HepG2 (cell line): Measurements from ENCODE around the gene C11orf71. TPM values are rescaled to one million over a fixed set of nuclear protein-coding genes. Genes with fewer than 3 reads are reported as not detected.

Source experiments
- AKNA ChIP-seq: sonication (generic); formaldehyde crosslinking; IDR thresholded peaks from 2 replicates; pipeline ENCODE4 v1.4.0; 2020; ENCODE audit warnings: missing genetic modification reagents, borderline replicate concordance
- CBX1 ChIP-seq: IDR thresholded peaks from one replicate; pipeline ENCODE4 v1.6.1; 2016; ENCODE audit warnings: antibody characterized with exemption, low read depth
- NKX3-1 ChIP-seq: sonication (generic); formaldehyde crosslinking; IDR thresholded peaks from 2 replicates; pipeline ENCODE4 v1.5.0; 2020; ENCODE audit warnings: missing genetic modification reagents
- SAP130 ChIP-seq: IDR thresholded peaks from 2 replicates; pipeline ENCODE4 v1.6.1; 2016; ENCODE audit warnings: low read depth
- SCMH1 ChIP-seq: sonication (generic); formaldehyde crosslinking; IDR thresholded peaks from 2 replicates; pipeline ENCODE4 v1.9.0; 2021; ENCODE audit warnings: missing genetic modification reagents, mild to moderate bottlenecking, borderline replicate concordance
- SOX6 ChIP-seq, 2 experiments: fragments of 450-650 bp in 1 of 2; sonication (generic) in 1 of 2; formaldehyde crosslinking in 1 of 2; IDR thresholded peaks; 2 replicates each; pipeline versions ENCODE4 v1.4.0 to v1.6.1; 2017 to 2020; ENCODE audit warnings: antibody characterized with exemption in 1 of 2, mild to moderate bottlenecking in 1 of 2, missing genetic modification reagents in 1 of 2
- ZFP36 ChIP-seq: fragments of 150-350 bp; IDR thresholded peaks from 2 replicates; pipeline ENCODE4 v1.6.1; 2018; ENCODE audit warnings: borderline replicate concordance, low read length, low read depth; ENCODE audit not compliant: partially characterized antibody
- ZNF143 ChIP-seq: sonication (generic); formaldehyde crosslinking; IDR thresholded peaks from 2 replicates; pipeline ENCODE4 v1.4.0; 2020; ENCODE audit warnings: missing genetic modification reagents
- ZNF263 ChIP-seq: sonication (generic); formaldehyde crosslinking; IDR thresholded peaks from 2 replicates; pipeline ENCODE4 v1.4.0; 2020; ENCODE audit warnings: missing genetic modification reagents
- ZNF512 ChIP-seq: sonication (generic); formaldehyde crosslinking; IDR thresholded peaks from 2 replicates; pipeline ENCODE4 v1.4.0; 2020; ENCODE audit warnings: mild to moderate bottlenecking, missing genetic modification reagents
- ZNF761 ChIP-seq: sonication (generic); formaldehyde crosslinking; conservative IDR thresholded peaks from 2 replicates; pipeline ENCODE4 v1.4.0; 2020; ENCODE audit warnings: mild to moderate bottlenecking, missing genetic modification reagents
- ZNF780A ChIP-seq: sonication (generic); formaldehyde crosslinking; IDR thresholded peaks from 2 replicates; pipeline ENCODE4 v1.8.0; 2022; ENCODE audit warnings: mild to moderate bottlenecking, missing genetic modification reagents, moderate library complexity
- ZZZ3 ChIP-seq: sonication (generic); formaldehyde crosslinking; IDR thresholded peaks from 2 replicates; pipeline ENCODE4 v1.4.0; 2020; ENCODE audit warnings: missing genetic modification reagents, mild to moderate bottlenecking, borderline replicate concordance
- polyA plus RNA-seq, 8 experiments: library from polyadenylated mRNA; depleted of rRNA in 3 of 8; stranded (reverse) in 7 of 8; unstranded in 1 of 8; fragments of >200 nt; fragmentation: Illumina TruSeq in 4 of 8; extraction: Trizol in 4 of 8; gene quantifications; 2 replicates each; pipeline versions ENCODE4 v1.2.1 to v1.2.3, GENCODE V29; 2011 to 2016; ENCODE audit warnings: low read depth in 4 of 8, missing spikeins in 1 of 8, mixed read lengths in 1 of 8; ENCODE audit not compliant: insufficient read depth in 1 of 8
- total RNA-seq, 5 experiments: library from RNA; depleted of rRNA; stranded (reverse); fragments of >200 nt; fragmentation: Illumina TruSeq; extraction: Trizol; gene quantifications; 2 replicates each; pipeline ENCODE4 v1.2.3, GENCODE V29; 2016; ENCODE audit warnings: low read depth in 1 of 5
- TF ChIP-seq, protein P1 (sequence below): sonication (generic); formaldehyde crosslinking; IDR thresholded peaks from 2 replicates; pipeline ENCODE4 v1.5.0; 2020; ENCODE audit warnings: missing genetic modification reagents
- TF ChIP-seq, protein P2 (sequence below): sonication (generic); formaldehyde crosslinking; IDR thresholded peaks from 2 replicates; pipeline ENCODE4 v1.8.1; 2023; ENCODE audit warnings: mild to moderate bottlenecking, moderate library complexity, missing genetic modification reagents
- TF ChIP-seq, protein P3 (sequence below): sonication (generic); formaldehyde crosslinking; IDR thresholded peaks from 2 replicates; pipeline ENCODE4 v1.4.0; 2020; ENCODE audit warnings: mild to moderate bottlenecking, missing genetic modification reagents

Gene C11orf71
- total and polyA plus RNA-seq, 2 of the 13 experiments (the other 11 are each of a cell fraction or from before 2014, with no cell fraction given): 7.1 to 7.8 TPM

DNA sequence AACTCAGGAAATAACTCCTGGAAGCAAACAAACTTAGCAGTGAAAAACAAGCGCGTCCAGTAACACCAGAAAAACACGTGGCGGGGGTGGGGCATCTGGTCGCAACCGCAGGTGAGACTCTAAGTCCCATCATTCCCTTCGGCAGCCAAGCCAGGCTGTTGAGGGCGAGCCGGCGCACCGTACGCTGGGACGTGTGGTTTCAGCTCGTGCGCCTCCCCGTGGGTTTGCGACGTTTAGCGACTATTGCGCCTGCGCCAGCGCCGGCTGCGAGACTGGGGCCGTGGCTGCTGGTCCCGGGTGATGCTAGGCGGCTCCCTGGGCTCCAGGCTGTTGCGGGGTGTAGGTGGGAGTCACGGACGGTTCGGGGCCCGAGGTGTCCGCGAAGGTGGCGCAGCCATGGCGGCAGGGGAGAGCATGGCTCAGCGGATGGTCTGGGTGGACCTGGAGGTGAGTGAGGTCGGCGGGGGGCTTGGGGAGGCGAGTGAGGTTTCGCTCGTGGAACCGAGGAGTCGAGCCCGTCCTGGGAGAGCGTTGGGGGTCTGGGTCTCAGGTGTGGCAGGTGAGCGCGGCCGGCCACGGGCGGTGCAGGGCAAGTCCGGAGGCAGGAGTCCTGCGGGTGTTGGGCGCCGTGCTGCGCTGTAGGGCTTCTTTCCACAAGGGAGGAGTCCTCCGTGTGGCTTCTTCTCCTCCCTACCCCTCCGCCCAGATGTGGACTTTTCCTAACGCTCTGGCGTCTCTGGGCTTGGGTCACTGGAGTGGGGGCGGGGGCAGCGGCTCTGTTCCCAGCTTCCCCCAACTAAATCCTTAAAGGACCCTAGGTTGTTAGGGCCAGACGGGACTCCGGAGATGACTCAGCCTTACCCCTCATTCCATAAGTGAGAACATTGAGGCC is 39.2 kb upstream of the C11orf71 start, which contains the start of gene REXO2 (continued):
- TF ChIP-seq, protein P1, sequence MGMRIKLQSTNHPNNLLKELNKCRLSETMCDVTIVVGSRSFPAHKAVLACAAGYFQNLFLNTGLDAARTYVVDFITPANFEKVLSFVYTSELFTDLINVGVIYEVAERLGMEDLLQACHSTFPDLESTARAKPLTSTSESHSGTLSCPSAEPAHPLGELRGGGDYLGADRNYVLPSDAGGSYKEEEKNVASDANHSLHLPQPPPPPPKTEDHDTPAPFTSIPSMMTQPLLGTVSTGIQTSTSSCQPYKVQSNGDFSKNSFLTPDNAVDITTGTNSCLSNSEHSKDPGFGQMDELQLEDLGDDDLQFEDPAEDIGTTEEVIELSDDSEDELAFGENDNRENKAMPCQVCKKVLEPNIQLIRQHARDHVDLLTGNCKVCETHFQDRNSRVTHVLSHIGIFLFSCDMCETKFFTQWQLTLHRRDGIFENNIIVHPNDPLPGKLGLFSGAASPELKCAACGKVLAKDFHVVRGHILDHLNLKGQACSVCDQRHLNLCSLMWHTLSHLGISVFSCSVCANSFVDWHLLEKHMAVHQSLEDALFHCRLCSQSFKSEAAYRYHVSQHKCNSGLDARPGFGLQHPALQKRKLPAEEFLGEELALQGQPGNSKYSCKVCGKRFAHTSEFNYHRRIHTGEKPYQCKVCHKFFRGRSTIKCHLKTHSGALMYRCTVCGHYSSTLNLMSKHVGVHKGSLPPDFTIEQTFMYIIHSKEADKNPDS (CRISPR knock-in tag): peak; percentile 61; the same call in 1 of the 2 replicates
- TF ChIP-seq NKX3-1 (CRISPR knock-in tag) (no peak), ZFP36 (no peak), ZNF263 (CRISPR knock-in tag) (peak; percentile 86), ZNF512 (CRISPR knock-in tag) (no peak), ZZZ3 (no peak), ZNF761 (CRISPR knock-in tag) (peak; percentile 54; the same call in 1 of the 2 replicates), CBX1 (peak; percentile 39), ZNF143 (CRISPR knock-in tag) (peak; percentile 99), ZNF780A (no peak), AKNA (CRISPR knock-in tag) (no peak), SCMH1 (CRISPR knock-in tag) (no peak), SOX6 (IDR thresholded peaks at IDR 0.05) (no peak), SOX6 (CRISPR knock-in tag; IDR thresholded peaks at IDR 0.05) (peak; percentile 25; the same call in 1 of the 2 replicates), SAP130 (CRISPR knock-in tag) (peak; percentile 87)
- TF ChIP-seq, protein P2, sequence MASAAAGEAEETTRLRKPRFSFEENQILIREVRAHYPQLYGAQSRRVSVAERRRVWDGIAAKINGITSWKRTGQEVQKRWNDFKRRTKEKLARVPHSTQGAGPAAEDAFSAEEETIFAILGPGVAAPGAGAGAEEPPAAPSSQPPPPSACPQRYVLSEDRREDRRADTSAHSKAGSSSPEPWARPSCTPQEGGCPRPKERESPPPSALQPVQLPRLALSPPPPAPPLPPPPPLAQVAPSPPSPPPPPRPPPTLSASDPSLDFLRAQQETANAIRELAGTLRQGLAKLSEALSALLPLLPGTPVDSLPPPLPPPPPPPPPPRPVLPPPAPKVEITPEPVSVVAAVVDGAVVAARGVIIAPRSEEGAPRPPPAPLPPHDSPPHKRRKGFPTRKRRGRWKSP: peak; percentile 100
- TF ChIP-seq, protein P3, sequence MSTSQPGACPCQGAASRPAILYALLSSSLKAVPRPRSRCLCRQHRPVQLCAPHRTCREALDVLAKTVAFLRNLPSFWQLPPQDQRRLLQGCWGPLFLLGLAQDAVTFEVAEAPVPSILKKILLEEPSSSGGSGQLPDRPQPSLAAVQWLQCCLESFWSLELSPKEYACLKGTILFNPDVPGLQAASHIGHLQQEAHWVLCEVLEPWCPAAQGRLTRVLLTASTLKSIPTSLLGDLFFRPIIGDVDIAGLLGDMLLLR (CRISPR knock-in tag): peak; percentile 81; the same call in 1 of the 2 replicates
